ENCODE measurements around the gene EPSTI1. TPM values are rescaled to one million over a fixed set of nuclear protein-coding genes. Genes with fewer than 3 reads are reported as not detected.
A peak's percentile ranks its signal among the peaks of the same experiment; 100 is the strongest.
"Not testable (repeated sequence)": the region's sequence is repeated elsewhere in the genome, so short reads cannot be mapped to it uniquely, and the experiment has no call there.

EPSTI1 gene
- total RNA-seq, 1 donor from 2014 or later, result 2.1 TPM

GRCh38 chr13:42997381-42997780, 5.3 kb upstream of the EPSTI1 start:
- Mint-ChIP-seq H3K36me3 (ENCODE audit: low read depth) (no peaks in the 10 kb centered on the region), H3K27ac (ENCODE audit: unreplicated experiment) (peak overlapping the region; percentile 59), H3K9me3 (ENCODE audit: low read depth) (peaks cover 7% of the 10 kb centered on the region), H3K4me3 (ENCODE audit: unreplicated experiment) (no peak overlapping the region), H3K4me1 (ENCODE audit: low read depth) (peaks cover 34% of the 10 kb centered on the region), H3K27me3 (ENCODE audit: low read depth) (no peaks in the 10 kb centered on the region)
- TF ChIP-seq CTCF (IDR thresholded peaks at IDR 0.05), result no peak
- no peak for DNase-seq (ENCODE audit: low spot score)

GRCh38 chr13:42996584-42996983, 4.5 kb upstream of the EPSTI1 start:
- no peaks in the 10 kb centered on the region for H3K36me3 Mint-ChIP-seq (ENCODE audit: low read depth)
- DNase-seq (ENCODE audit: low spot score), result no peak
- no peak for TF ChIP-seq CTCF (IDR thresholded peaks at IDR 0.05)
- no peak overlapping the region for H3K4me3 Mint-ChIP-seq (ENCODE audit: unreplicated experiment)
- H3K27ac Mint-ChIP-seq (ENCODE audit: unreplicated experiment), result peak overlapping the region; percentile 59
- H3K4me1 Mint-ChIP-seq (ENCODE audit: low read depth), result peaks cover 41% of the 10 kb centered on the region
- H3K9me3 Mint-ChIP-seq (ENCODE audit: low read depth), result no peaks in the 10 kb centered on the region
- H3K27me3 Mint-ChIP-seq (ENCODE audit: low read depth), result no peaks in the 10 kb centered on the region

- no peak overlapping the region for H3K27ac Mint-ChIP-seq (ENCODE audit: unreplicated experiment)
- H3K4me1 Mint-ChIP-seq (ENCODE audit: low read depth), result peaks cover 52% of the 10 kb centered on the region
These were observed 2.8 kb upstream of the EPSTI1 start for GRCh38 chr13:42994878-42995277.

GRCh38 chr13:42992764-42993122, 702 bp upstream of the EPSTI1 start:
- peaks cover 49% of the 10 kb centered on the region for H3K4me1 Mint-ChIP-seq (ENCODE audit: low read depth)
- no peak for TF ChIP-seq CTCF (IDR thresholded peaks at IDR 0.05)
- H3K27ac Mint-ChIP-seq (ENCODE audit: unreplicated experiment), result peak overlapping the region; percentile 91
- H3K4me3 Mint-ChIP-seq (ENCODE audit: unreplicated experiment), result peak overlapping the region; percentile 82
- DNase-seq (ENCODE audit: low spot score), result no peak
- H3K36me3 Mint-ChIP-seq (ENCODE audit: low read depth), result no peaks in the 10 kb centered on the region
- H3K27me3 Mint-ChIP-seq (ENCODE audit: low read depth), result no peaks in the 10 kb centered on the region
- no peaks in the 10 kb centered on the region for H3K9me3 Mint-ChIP-seq (ENCODE audit: low read depth)

More at GRCh38 chr13:42994878-42995277, 2.8 kb upstream of the EPSTI1 start:
- Mint-ChIP-seq H3K36me3 (ENCODE audit: low read depth) (no peaks in the 10 kb centered on the region), H3K9me3 (ENCODE audit: low read depth) (no peaks in the 10 kb centered on the region), H3K4me3 (ENCODE audit: unreplicated experiment) (no peak overlapping the region), H3K27me3 (ENCODE audit: low read depth) (no peaks in the 10 kb centered on the region)
- TF ChIP-seq CTCF (IDR thresholded peaks at IDR 0.05), result no peak
- DNase-seq (ENCODE audit: low spot score), result no peak

- not testable (repeated sequence) for H3K27me3 Mint-ChIP-seq (ENCODE audit: low read depth); H3K9me3 Mint-ChIP-seq (ENCODE audit: low read depth); DNase-seq (ENCODE audit: low spot score); H3K36me3 Mint-ChIP-seq (ENCODE audit: low read depth)
- Mint-ChIP-seq H3K4me1 (ENCODE audit: low read depth) (peaks cover 36% of the 10 kb centered on the region), H3K27ac (ENCODE audit: unreplicated experiment) (peak overlapping the region; percentile 91), H3K4me3 (ENCODE audit: unreplicated experiment) (peak overlapping the region; percentile 82)
These were observed 676 bp downstream of the EPSTI1 start for GRCh38 chr13:42991233-42991897.
